SK-N-SH (cell line): ENCODE data around the gene SPTBN1.

ENCODE experiments used
- CTCF ChIP-seq: fragments of 200-600 bp; sonication (generic); IDR thresholded peaks from 2 replicates; pipeline ENCODE4 v1.6.1; 2017; ENCODE audit warnings: antibody characterized with exemption, mild to moderate bottlenecking, moderate library complexity
- EP300 ChIP-seq, 2 experiments: IDR thresholded peaks; 2 replicates each; pipeline versions ENCODE4 v1.4.0 to v1.6.1; 2012; ENCODE audit warnings: borderline replicate concordance in 1 of 2, low read depth in 1 of 2, low read length in 1 of 2
- FOXM1 ChIP-seq: IDR thresholded peaks from 2 replicates; pipeline ENCODE4 v1.4.0; 2012; ENCODE audit warnings: low read depth, mild to moderate bottlenecking
- MAX ChIP-seq: IDR thresholded peaks from 2 replicates; pipeline ENCODE4 v1.4.0; 2012; ENCODE audit warnings: low read depth
- POLR2AphosphoS5 ChIP-seq: IDR thresholded peaks from 2 replicates; pipeline ENCODE4 v1.6.1; 2012; ENCODE audit warnings: low read depth, low read length
- REST ChIP-seq: IDR thresholded peaks from 2 replicates; pipeline ENCODE4 v1.6.1; 2012; ENCODE audit warnings: mild to moderate bottlenecking, low read depth, low read length, moderate library complexity
- SIN3A ChIP-seq: IDR thresholded peaks from 2 replicates; pipeline ENCODE4 v1.6.1; 2012; ENCODE audit warnings: low read depth, mild to moderate bottlenecking, low read length, moderate library complexity, borderline replicate concordance
- TAF1 ChIP-seq: IDR thresholded peaks from 2 replicates; pipeline ENCODE4 v1.6.1; 2012; ENCODE audit warnings: low read depth, mild to moderate bottlenecking, low read length, moderate library complexity, borderline replicate concordance
- TEAD4 ChIP-seq: IDR thresholded peaks from 2 replicates; pipeline ENCODE4 v1.4.0; 2012; ENCODE audit warnings: mild to moderate bottlenecking, borderline replicate concordance; ENCODE audit not compliant: insufficient read depth
- ZBTB33 ChIP-seq: IDR thresholded peaks from 2 replicates; pipeline ENCODE4 v1.4.0; 2012; ENCODE audit warnings: low read depth, borderline replicate concordance

- TF ChIP-seq CTCF, result no peak
- TF ChIP-seq EP300 (IDR thresholded peaks at IDR 0.05; ENCODE audit: borderline replicate concordance in 1 of 2, low read depth in 1 of 2, low read length in 1 of 2), result no peak
- TF ChIP-seq POLR2AphosphoS5, result no peak
- no peak for TF ChIP-seq FOXM1
- TF ChIP-seq SIN3A, result no peak
- TF ChIP-seq TAF1, result no peak
- no peak for TF ChIP-seq TEAD4
- no peak for TF ChIP-seq ZBTB33
- no peak for TF ChIP-seq MAX
- no peak for TF ChIP-seq REST
Observed at GRCh38 chr2:54634021-54634420, 177.9 kb downstream of the SPTBN1 start.
